ENCODE data around the gene KSR2.

The KSR2 gene

GRCh38 chr12:117577122-117577657 is 391.6 kb downstream of the KSR2 start:
- DNase-seq (ENCODE audit: low read depth), result no peak

GRCh38 chr12:117576053-117576452 is 392.7 kb downstream of the KSR2 start:
- DNase-seq (ENCODE audit: low read depth), result no peak

- no peak for DNase-seq (ENCODE audit: low read depth)
Observed at GRCh38 chr12:117574655-117575054, 394.1 kb downstream of the KSR2 start.

GRCh38 chr12:117572755-117573154 is 396.0 kb downstream of the KSR2 start:
- DNase-seq (ENCODE audit: low read depth), result no peak

- DNase-seq (ENCODE audit: low read depth), result no peak
Observed at GRCh38 chr12:117571321-117571720, 397.5 kb downstream of the KSR2 start.

- no peak for DNase-seq (ENCODE audit: low read depth)
Observed at GRCh38 chr12:117570608-117571007, 398.2 kb downstream of the KSR2 start.

- DNase-seq (ENCODE audit: low read depth), result no peak
Observed at GRCh38 chr12:117567644-117568216, 401.1 kb downstream of the KSR2 start.

- peak; percentile 3 for DNase-seq (ENCODE audit: low read depth)
Observed at GRCh38 chr12:117564881-117565280, 403.9 kb downstream of the KSR2 start.

- DNase-seq (ENCODE audit: low read depth), result no peak
Observed at GRCh38 chr12:117563706-117564105, 405.1 kb downstream of the KSR2 start.

GRCh38 chr12:117563007-117563406 is 405.8 kb downstream of the KSR2 start:
- DNase-seq (ENCODE audit: low read depth), result no peak

GRCh38 chr12:117561990-117562389 is 406.8 kb downstream of the KSR2 start:
- no peak for DNase-seq (ENCODE audit: low read depth)

- DNase-seq (ENCODE audit: low read depth), result no peak
Observed at GRCh38 chr12:117559978-117560377, 408.8 kb downstream of the KSR2 start.

- DNase-seq (ENCODE audit: low read depth), result no peak
Observed at GRCh38 chr12:117555889-117556288, 412.9 kb downstream of the KSR2 start.

GRCh38 chr12:117552971-117553370 is 415.8 kb downstream of the KSR2 start:
- DNase-seq (ENCODE audit: low read depth), result no peak

GRCh38 chr12:117551665-117552064 is 417.1 kb downstream of the KSR2 start:
- DNase-seq (ENCODE audit: low read depth), result no peak

- DNase-seq (ENCODE audit: low read depth), result no peak
Observed at GRCh38 chr12:117547209-117547608, 421.6 kb downstream of the KSR2 start.

GRCh38 chr12:117545216-117545615 is 423.6 kb downstream of the KSR2 start:
- no peak for DNase-seq (ENCODE audit: low read depth)

GRCh38 chr12:117540011-117540410 is 428.8 kb downstream of the KSR2 start:
- DNase-seq (ENCODE audit: low read depth), result no peak

GRCh38 chr12:117538926-117539325 is 429.9 kb downstream of the KSR2 start:
- no peak for DNase-seq (ENCODE audit: low read depth)

- no peak for DNase-seq (ENCODE audit: low read depth)
Observed at GRCh38 chr12:117538032-117538690, 430.6 kb downstream of the KSR2 start.

GRCh38 chr12:117533687-117534086 is 435.1 kb downstream of the KSR2 start:
- no peak for DNase-seq (ENCODE audit: low read depth)

GRCh38 chr12:117530796-117531195 is 438.0 kb downstream of the KSR2 start:
- no peak for DNase-seq (ENCODE audit: low read depth)

- no peak for DNase-seq (ENCODE audit: low read depth)
Observed at GRCh38 chr12:117528538-117528937, 440.3 kb downstream of the KSR2 start.

GRCh38 chr12:117527479-117527855 is 441.3 kb downstream of the KSR2 start:
- no peak for DNase-seq (ENCODE audit: low read depth)
